AG09319 (cell line): ENCODE results near the gene TMPRSS9.

Experiments
- DNase-seq: peaks from one replicate; pipeline ENCODE4 v3.0.0-alpha.2; 2010; ENCODE audit warnings: low read depth; ENCODE audit errors: extremely low read depth
- CTCF ChIP-seq: IDR thresholded peaks from 2 replicates; pipeline ENCODE4 v1.5.1; 2011; ENCODE audit warnings: low read depth, mild to moderate bottlenecking, inconsistent platforms, low read length, moderate library complexity

The TMPRSS9 gene

GRCh38 chr19:2398735-2399305 lies 38.8 kb downstream of the TMPRSS9 start:
- no peak for DNase-seq

GRCh38 chr19:2399582-2399981 lies 39.5 kb downstream of the TMPRSS9 start:
- TF ChIP-seq CTCF, result no peak
- no peak for DNase-seq

More at GRCh38 chr19:2398735-2399305, 38.8 kb downstream of the TMPRSS9 start:
- no peak for TF ChIP-seq CTCF

GRCh38 chr19:2408247-2408646 lies 48.2 kb downstream of the TMPRSS9 start:
- no peak for TF ChIP-seq CTCF

GRCh38 chr19:2409352-2409912 lies 49.4 kb downstream of the TMPRSS9 start:
- no peak for TF ChIP-seq CTCF
- no peak for DNase-seq

More at GRCh38 chr19:2408247-2408646, 48.2 kb downstream of the TMPRSS9 start:
- DNase-seq, result no peak

GRCh38 chr19:2410023-2410422 lies 50.0 kb downstream of the TMPRSS9 start:
- DNase-seq, result no peak
- TF ChIP-seq CTCF, result no peak

GRCh38 chr19:2411709-2412108 lies 51.6 kb downstream of the TMPRSS9 start:
- DNase-seq, result no peak

More at GRCh38 chr19:2411709-2412108, 51.6 kb downstream of the TMPRSS9 start:
- TF ChIP-seq CTCF, result no peak
